Urinary bladder (tissue), 4 donors: Measurements from ENCODE around the gene ABCC3. TPM values are rescaled to one million over a fixed set of nuclear protein-coding genes. Genes with fewer than 3 reads are reported as not detected.

Experiments
- DNase-seq: peaks from one replicate; pipeline ENCODE4 v3.0.0-alpha.2; 2015; ENCODE audit errors: extremely low spot score
- H3K27ac ChIP-seq: one replicate; pipeline ENCODE4 v1.5.1; 2013; ENCODE audit warnings: low read depth, mild to moderate bottlenecking, moderate library complexity
- H3K36me3 ChIP-seq: one replicate; pipeline ENCODE4 v1.6.1; 2013; ENCODE audit warnings: mild to moderate bottlenecking, moderate library complexity; ENCODE audit not compliant: insufficient read depth
- H3K4me1 ChIP-seq: one replicate; pipeline ENCODE4 v1.6.1; 2013; ENCODE audit warnings: mild to moderate bottlenecking, moderate library complexity; ENCODE audit not compliant: insufficient read depth
- H3K4me3 ChIP-seq: one replicate; pipeline ENCODE4 v1.5.1; 2013; ENCODE audit warnings: low read depth, low read length
- WGBS: extraction: QIAGEN DNeasy Blood & Tissue Kit; methylation state at CpG from one replicate; pipeline ENCODE4 v1.1.7; 2013; 5-methylcytosine and 5-hydroxymethylcytosine counted together
- polyA plus RNA-seq: library from polyadenylated mRNA; stranded (reverse); fragments of 200-250 nt; gene quantifications from one replicate; pipeline ENCODE4 v1.2.3, GENCODE V29; 2013
- total RNA-seq: library from RNA; depleted of rRNA; stranded (reverse); fragments of >200 nt; gene quantifications from one replicate; pipeline ENCODE4 v1.2.3, GENCODE V29; 2014
- donor health status: healthy with polysubstance abuse.
- donor health status: healthy.

The ABCC3 gene, protein sequence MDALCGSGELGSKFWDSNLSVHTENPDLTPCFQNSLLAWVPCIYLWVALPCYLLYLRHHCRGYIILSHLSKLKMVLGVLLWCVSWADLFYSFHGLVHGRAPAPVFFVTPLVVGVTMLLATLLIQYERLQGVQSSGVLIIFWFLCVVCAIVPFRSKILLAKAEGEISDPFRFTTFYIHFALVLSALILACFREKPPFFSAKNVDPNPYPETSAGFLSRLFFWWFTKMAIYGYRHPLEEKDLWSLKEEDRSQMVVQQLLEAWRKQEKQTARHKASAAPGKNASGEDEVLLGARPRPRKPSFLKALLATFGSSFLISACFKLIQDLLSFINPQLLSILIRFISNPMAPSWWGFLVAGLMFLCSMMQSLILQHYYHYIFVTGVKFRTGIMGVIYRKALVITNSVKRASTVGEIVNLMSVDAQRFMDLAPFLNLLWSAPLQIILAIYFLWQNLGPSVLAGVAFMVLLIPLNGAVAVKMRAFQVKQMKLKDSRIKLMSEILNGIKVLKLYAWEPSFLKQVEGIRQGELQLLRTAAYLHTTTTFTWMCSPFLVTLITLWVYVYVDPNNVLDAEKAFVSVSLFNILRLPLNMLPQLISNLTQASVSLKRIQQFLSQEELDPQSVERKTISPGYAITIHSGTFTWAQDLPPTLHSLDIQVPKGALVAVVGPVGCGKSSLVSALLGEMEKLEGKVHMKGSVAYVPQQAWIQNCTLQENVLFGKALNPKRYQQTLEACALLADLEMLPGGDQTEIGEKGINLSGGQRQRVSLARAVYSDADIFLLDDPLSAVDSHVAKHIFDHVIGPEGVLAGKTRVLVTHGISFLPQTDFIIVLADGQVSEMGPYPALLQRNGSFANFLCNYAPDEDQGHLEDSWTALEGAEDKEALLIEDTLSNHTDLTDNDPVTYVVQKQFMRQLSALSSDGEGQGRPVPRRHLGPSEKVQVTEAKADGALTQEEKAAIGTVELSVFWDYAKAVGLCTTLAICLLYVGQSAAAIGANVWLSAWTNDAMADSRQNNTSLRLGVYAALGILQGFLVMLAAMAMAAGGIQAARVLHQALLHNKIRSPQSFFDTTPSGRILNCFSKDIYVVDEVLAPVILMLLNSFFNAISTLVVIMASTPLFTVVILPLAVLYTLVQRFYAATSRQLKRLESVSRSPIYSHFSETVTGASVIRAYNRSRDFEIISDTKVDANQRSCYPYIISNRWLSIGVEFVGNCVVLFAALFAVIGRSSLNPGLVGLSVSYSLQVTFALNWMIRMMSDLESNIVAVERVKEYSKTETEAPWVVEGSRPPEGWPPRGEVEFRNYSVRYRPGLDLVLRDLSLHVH (N-terminal part only)
- 6.9 TPM for total RNA-seq
- polyA plus RNA-seq: 13.4 TPM

DNA sequence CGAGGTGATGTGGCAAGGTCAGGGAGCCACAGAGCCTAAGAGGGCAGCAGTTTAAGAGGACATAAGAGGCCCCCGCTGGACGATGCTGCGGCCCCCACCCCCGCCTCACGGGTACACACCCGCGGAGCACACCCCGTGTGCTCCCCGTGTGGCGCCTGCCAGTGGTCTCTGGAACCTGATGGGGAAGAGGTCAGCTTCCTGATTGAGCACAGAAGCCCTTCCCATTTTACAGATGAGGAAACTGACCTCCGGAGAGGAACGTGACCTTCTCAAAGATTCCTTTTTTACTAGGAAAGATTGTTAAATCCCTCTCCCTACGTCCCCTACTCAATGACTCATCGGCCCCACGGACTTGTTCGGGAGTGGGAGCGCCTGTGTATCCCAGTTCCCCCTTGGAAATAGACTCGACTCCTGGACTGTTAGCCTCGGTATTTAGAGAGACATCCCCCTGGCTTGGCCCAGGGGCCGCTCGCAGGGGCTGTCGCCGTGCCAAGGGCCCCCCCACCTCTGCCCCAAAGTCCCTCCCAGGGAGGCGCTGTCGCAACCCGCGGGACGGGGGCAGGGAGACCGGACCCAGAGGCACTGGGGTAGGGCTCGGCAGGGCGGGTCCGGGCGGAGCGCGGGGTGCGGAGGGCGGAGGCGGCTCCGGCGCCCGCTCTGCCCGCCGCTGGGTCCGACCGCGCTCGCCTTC lies at the start of gene ABCC3:
ABCC3 (plus strand) TSS at position 658 of the 691 bp plus-strand sequence. CDS start 56 bp downstream, outside the sequence.
- no peak within 1 kb of the TSS for H3K27ac ChIP-seq
- no peaks in the 10 kb centered on the region for H3K4me1 ChIP-seq

DNA sequence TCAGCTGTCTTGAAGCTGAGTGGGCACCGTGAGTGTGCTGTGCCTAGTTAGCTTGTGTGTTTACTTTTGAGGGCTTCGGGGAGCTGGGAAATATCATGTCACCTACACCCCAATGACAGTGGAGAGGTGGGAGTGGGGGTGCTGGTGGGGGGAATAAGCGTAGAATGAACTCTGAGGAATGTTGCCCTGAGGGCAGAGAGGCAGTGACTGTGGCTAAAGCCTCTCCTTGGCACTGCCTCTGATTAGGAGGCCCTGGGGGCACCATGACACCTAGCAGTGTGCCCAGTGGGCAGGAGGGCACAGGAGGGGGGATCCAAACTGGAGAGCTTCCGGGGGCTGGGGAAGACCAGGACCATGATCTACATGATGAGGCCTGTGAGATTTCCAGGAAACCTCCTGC lies 49.3 kb upstream of the ABCC3 start:
- DNase-seq: no peak
- 79% methylated on average over 4 of the region's 4 CpGs for WGBS
- no peaks in the 10 kb centered on the region for H3K4me1 ChIP-seq
- H3K27ac ChIP-seq: no peak overlapping the region
- H3K36me3 ChIP-seq: no peaks in the 10 kb centered on the region
- H3K4me3 ChIP-seq: no peak overlapping the region

More for the DNA sequence above, at the start of gene ABCC3:
- no peak for DNase-seq
- H3K36me3 ChIP-seq: no peaks in the 10 kb centered on the region
- 13% methylated on average over 48 of the region's 48 CpGs for WGBS
- H3K4me3 ChIP-seq: peak within 1 kb of the TSS; percentile 50

DNA sequence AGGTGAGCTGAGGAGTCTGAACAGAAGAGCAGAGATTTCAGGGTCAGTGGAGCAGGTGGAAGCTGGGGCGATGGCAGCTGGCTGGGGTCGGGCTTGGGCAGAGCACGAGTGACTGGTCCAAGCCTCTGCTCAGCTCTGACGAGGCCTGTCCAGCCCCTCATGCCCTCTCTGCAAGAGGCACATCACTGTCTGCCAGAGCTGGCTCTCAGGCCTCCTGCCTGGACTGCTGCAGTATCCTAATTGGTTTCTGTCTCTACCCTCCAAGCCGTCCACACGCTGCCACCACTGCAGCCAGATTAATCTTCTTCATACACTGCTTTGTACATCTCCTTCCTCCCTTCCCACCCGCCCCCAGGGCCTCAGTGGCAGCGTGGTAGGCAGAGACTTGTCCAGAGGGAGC lies 48.8 kb upstream of the ABCC3 start:
- H3K27ac ChIP-seq: no peak overlapping the region
- no peaks in the 10 kb centered on the region for H3K4me1 ChIP-seq
- no peaks in the 10 kb centered on the region for H3K36me3 ChIP-seq
- no peak for DNase-seq
- 89% methylated on average over 8 of the region's 8 CpGs for WGBS
- no peak overlapping the region for H3K4me3 ChIP-seq

DNA sequence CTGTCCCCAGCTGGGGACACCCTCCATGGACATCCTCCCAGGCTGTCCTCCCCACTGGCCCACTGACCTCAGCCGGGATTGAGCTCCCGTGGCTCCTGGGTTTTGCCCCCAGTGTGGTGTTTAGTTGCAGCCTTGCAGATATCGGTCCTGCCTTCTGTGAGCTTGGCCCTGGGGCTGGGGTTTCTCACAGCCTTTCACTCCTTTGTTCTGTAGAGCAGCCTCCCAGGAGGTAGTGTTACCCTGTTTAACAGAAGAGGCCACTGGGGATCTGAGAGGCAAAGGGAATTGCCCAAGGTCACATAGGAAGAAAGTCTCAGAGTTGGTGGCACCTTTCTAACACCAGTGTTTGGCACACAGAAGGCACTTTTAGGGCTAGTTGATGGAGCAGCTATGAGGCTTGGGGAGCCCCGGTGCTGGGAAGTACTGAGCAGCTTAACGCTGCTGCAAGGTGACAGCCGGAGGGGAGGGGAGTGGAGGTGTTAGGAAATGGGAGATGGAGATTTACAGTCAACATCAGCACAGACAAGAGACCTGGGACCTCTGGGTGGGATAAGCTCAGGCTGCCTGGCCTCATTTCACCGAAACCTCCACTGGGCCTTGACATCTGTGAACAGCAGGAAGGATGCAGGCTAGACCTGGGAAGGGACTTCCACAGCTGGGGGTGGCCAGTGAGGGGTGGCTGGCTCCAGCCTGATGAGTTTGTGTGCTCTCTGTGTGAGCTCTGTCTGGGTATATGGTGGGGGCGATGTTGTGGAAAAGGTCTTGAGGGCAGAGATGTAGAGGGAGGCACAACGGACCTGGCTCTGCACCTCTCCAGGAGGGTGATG lies 48.0 kb upstream of the ABCC3 start:
- no peak overlapping the region for H3K27ac ChIP-seq
- no peaks in the 10 kb centered on the region for H3K4me1 ChIP-seq
- H3K4me3 ChIP-seq: no peak overlapping the region
- WGBS: 92% methylated on average over 9 of the region's 9 CpGs
- H3K36me3 ChIP-seq: no peaks in the 10 kb centered on the region
- no peak for DNase-seq

DNA sequence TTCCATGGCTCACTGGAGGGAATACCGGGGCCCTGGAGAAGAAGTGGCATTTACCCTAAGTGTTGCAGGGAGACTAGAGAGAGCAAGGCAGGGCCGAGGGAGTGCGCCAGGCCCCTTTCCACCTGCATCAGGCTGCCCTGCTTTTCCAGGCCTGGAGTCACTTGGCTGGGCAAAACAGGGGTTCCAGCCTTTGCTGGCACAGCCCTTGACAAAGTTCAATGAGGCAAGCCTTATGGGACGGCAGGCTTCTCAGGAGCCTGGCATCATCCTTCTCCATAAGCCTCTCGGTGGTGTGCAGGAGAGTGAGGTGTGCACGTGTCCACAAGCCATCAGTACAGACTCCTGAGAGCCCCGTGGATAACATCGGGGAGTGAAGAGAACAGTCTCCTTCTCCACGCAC lies 47.1 kb upstream of the ABCC3 start:
- DNase-seq: no peak
- WGBS: 89% methylated on average over 9 of the region's 9 CpGs
- H3K36me3 ChIP-seq: no peaks in the 10 kb centered on the region
- no peak overlapping the region for H3K4me3 ChIP-seq
- no peaks in the 10 kb centered on the region for H3K4me1 ChIP-seq
- no peak overlapping the region for H3K27ac ChIP-seq

DNA sequence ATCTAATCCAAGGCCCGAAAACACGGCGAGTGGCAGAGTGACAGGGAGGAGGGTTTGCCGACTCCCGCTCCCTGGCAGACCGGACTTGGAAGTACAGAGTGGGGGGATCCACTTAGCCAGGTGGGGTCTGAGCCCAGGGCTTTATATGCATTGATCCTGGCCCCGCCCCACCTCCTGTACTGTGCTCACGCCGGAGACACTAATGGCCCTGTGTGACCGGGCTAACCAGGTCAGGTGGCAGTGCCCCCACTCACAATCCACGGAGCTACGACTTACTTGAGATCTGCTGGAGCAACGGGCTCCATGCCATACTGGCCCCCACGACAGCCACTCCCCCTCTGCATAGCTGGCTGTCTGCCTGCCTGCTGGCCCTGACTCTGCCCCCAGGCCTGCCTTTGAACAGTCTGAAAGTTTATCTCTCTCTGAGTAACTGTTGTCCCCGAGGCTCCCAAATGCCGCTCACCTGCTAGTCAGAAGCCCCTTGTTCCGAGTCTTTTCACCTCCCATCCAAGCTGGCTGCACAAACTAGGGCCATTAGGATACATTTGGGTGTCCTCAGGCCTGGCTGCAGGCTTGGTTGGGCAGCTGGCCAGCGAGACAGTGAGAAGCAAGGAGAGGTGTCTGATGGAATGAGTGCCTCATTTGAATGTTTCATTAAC lies 46.2 kb upstream of the ABCC3 start:
- Histone ChIP-seq H3K4me3 (no peak overlapping the region), H3K4me1 (no peaks in the 10 kb centered on the region), H3K36me3 (no peaks in the 10 kb centered on the region), H3K27ac (no peak overlapping the region)
- DNase-seq: no peak
- 59% methylated on average over 18 of the region's 18 CpGs for WGBS

DNA sequence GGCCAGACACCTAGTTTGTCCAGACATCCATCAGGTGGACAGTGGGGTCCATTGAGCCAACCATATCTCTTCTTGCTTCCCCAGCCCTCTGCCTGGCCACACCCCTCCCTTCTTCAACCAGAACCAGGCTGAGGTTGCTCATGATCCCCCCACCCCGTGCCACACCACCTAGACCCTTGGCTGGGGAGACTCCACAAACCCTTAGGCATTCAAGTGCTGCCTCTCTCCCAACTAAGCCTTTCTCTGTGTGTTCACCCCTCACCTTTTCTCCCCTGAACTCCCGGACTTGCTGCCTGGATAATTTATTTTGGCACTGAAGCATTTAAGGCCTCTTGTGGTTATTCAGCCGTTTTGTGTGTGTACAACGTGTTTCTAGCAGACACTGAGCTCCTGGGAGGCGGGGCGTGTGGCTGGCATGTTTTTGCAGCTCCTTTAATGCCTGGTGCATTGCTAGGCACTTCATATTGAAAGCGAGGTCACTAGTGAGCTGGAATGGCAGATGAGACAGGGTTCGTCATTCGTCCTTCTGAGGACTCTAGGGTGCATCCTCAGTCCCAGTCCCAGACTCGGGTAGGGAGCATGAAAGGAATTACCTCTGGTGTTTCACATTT lies 45.5 kb upstream of the ABCC3 start:
- no peaks in the 10 kb centered on the region for H3K36me3 ChIP-seq

DNA sequence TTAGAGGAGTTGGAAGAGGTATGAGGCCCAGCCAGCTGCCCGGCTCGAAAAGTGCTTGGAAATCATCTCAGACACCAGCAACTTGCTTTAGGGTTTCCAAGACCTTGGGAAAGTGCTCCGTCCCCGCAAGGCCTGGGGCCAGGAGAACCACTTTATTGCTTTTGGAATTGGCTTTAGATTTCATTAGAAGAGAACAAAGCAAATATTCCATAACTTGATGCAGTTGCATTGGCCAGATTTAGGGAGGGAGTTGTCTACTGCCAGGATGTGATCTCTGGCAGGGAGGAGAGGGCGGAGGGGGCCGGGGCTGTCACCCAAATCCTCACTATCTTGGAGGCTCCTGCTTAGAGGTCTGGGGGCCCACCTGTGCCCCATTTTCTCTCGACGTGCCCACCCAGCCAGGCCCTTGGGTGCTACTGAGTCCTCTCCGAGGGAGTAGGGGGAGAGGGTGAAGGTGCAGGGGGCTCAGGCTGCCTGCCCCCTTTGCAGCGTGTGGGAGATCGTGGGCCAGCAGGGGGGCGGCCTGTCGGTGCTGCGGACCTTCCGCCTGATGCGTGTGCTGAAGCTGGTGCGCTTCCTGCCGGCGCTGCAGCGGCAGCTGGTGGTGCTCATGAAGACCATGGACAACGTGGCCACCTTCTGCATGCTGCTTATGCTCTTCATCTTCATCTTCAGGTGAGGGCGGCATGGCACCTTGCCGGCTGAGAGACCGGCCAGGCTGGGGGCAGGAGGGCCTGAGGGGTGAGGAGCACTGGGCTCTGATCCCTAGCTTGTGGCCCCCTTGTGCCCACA lies 43.5 kb upstream of the ABCC3 start:
- DNase-seq: no peak
- Histone ChIP-seq H3K36me3 (no peaks in the 10 kb centered on the region), H3K4me1 (no peaks in the 10 kb centered on the region), H3K4me3 (no peak overlapping the region), H3K27ac (no peak overlapping the region)
- WGBS: 92% methylated on average over 24 of the region's 24 CpGs

More for the DNA sequence above, 45.5 kb upstream of the ABCC3 start:
- no peak overlapping the region for H3K27ac ChIP-seq
- H3K4me1 ChIP-seq: no peaks in the 10 kb centered on the region
- 48% methylated on average over 10 of the region's 10 CpGs for WGBS
- DNase-seq: no peak
- H3K4me3 ChIP-seq: no peak overlapping the region

DNA sequence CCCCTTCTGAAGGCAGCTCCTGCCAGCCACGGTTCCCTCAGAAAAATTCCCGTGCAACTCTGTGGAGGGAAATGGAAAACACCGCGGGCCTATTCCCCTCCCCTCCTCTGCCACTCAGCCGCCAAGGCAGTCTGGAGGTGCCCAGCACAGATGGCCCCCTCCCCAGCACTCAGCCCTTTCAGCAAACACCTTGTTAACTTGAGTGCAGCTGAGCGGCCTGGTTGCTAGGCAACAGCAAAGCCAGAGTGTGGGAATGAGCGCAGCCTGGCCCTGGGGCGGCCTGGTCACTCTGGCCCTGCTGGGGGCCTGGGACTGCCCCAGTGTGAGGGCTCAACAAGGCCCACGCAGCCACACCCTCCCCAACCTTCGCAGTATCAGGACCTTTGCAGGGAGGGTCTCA lies 41.4 kb upstream of the ABCC3 start:
- WGBS: 65% methylated on average over 10 of the region's 10 CpGs
- Histone ChIP-seq H3K4me3 (no peak overlapping the region), H3K27ac (no peak overlapping the region), H3K36me3 (no peaks in the 10 kb centered on the region), H3K4me1 (no peaks in the 10 kb centered on the region)
- DNase-seq: no peak

DNA sequence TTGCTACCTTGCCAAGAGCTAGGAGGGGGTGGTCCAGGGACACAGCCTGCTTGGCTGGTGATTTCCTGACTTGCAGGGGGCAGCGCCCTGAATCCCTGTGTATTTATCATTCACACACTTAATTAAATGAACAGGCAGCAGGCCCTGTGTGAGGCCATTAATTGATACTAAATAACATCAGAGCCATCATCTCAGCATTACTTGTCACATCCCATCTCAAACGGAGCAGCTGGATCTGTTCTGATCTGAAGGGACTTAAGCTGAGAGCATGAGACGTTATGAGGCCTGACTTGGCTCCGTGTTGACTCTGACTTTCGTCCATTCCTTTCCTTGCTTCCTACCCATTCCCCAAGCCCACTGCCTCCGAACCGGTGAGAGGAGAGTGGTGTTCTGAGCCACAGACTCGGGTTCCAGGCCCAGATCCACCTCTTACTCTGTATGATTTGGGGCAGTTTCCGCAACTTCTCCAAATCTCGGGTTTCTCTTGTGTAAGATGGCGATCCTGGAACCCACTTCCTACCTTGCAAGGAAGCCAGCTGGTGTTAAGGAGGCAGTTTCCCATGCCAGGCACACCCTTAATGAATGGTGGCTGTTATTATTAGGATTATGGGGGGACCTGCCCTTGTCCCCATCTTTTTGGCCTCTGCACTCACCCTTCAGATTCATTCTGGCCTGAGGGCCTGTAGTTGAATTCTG lies 40.4 kb upstream of the ABCC3 start:
- 85% methylated on average over 11 of the region's 11 CpGs for WGBS
- Histone ChIP-seq H3K36me3 (no peaks in the 10 kb centered on the region), H3K27ac (no peak overlapping the region), H3K4me1 (no peaks in the 10 kb centered on the region), H3K4me3 (no peak overlapping the region)
- DNase-seq: no peak
